ENCODE data around the gene KIAA0408.

- TF ChIP-seq, protein P1, sequence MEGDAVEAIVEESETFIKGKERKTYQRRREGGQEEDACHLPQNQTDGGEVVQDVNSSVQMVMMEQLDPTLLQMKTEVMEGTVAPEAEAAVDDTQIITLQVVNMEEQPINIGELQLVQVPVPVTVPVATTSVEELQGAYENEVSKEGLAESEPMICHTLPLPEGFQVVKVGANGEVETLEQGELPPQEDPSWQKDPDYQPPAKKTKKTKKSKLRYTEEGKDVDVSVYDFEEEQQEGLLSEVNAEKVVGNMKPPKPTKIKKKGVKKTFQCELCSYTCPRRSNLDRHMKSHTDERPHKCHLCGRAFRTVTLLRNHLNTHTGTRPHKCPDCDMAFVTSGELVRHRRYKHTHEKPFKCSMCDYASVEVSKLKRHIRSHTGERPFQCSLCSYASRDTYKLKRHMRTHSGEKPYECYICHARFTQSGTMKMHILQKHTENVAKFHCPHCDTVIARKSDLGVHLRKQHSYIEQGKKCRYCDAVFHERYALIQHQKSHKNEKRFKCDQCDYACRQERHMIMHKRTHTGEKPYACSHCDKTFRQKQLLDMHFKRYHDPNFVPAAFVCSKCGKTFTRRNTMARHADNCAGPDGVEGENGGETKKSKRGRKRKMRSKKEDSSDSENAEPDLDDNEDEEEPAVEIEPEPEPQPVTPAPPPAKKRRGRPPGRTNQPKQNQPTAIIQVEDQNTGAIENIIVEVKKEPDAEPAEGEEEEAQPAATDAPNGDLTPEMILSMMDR (IDR thresholded peaks at IDR 0.05) = no peak
- TF ChIP-seq POLR2A (IDR thresholded peaks at IDR 0.05) (no peak), POLR2AphosphoS5 (IDR thresholded peaks at IDR 0.05) (no peak), EP300 (IDR thresholded peaks at IDR 0.05) (no peak)
Measured at GRCh38 chr6:127481111-127481510, 21.9 kb upstream of the KIAA0408 start.

All from sigmoid colon (tissue), 4 donors.